Trophoblast cell (in vitro differentiated cells and primary cell): Measurements from ENCODE around the gene SCD5.
A peak's percentile ranks its signal among the peaks of the same experiment; 100 is the strongest.

Experiments used
- DNase-seq, 2 donors: peaks; one replicate each; pipeline ENCODE4 v3.0.0-alpha.2; 2016
- H2AFZ ChIP-seq: 2 replicates; pipeline ENCODE4 v1.6.1; 2013; ENCODE audit warnings: low read length, moderate library complexity, mild to moderate bottlenecking; ENCODE audit not compliant: insufficient read depth, poor library complexity
- H2AK5ac ChIP-seq: 2 replicates; pipeline ENCODE4 v1.6.1; 2013; ENCODE audit warnings: mild to moderate bottlenecking, low read length
- H2BK120ac ChIP-seq: 2 replicates; pipeline ENCODE4 v1.6.1; 2013; ENCODE audit warnings: low read length, mild to moderate bottlenecking, moderate library complexity; ENCODE audit not compliant: insufficient read depth, poor library complexity
- H2BK12ac ChIP-seq: 2 replicates; pipeline ENCODE4 v1.6.1; 2013; ENCODE audit warnings: mild to moderate bottlenecking, low read length, moderate library complexity
- H2BK5ac ChIP-seq: 2 replicates; pipeline ENCODE4 v1.6.1; 2013; ENCODE audit warnings: low read length, low read depth, moderate library complexity, mild to moderate bottlenecking; ENCODE audit not compliant: poor library complexity
- H3K14ac ChIP-seq: 2 replicates; pipeline ENCODE4 v1.6.1; 2013; ENCODE audit warnings: mild to moderate bottlenecking, low read length
- H3K18ac ChIP-seq: 2 replicates; pipeline ENCODE4 v1.6.1; 2013; ENCODE audit warnings: mild to moderate bottlenecking, low read length
- H3K23ac ChIP-seq: 2 replicates; pipeline ENCODE4 v1.6.1; 2013; ENCODE audit warnings: low read length
- H3K27ac ChIP-seq: 2 replicates; pipeline ENCODE4 v1.5.1; 2013; ENCODE audit warnings: low read depth, mild to moderate bottlenecking, inconsistent platforms, low read length, moderate library complexity
- H3K27me3 ChIP-seq: 2 replicates; pipeline ENCODE4 v1.6.1; 2013; ENCODE audit warnings: inconsistent platforms, mild to moderate bottlenecking, low read length, moderate library complexity; ENCODE audit not compliant: insufficient read depth
- H3K36me3 ChIP-seq, 2 experiments: 1 replicate in 1 of 2; 2 replicates in 1 of 2; pipeline ENCODE4 v1.6.1; 2013; ENCODE audit warnings: low read length in 2 of 2, mild to moderate bottlenecking in 2 of 2, moderate library complexity in 1 of 2; ENCODE audit not compliant: insufficient read depth in 2 of 2, control insufficient read depth in 1 of 2
- H3K4ac ChIP-seq: 2 replicates; pipeline ENCODE4 v1.6.1; 2013; ENCODE audit warnings: low read depth, mild to moderate bottlenecking, low read length, moderate library complexity
- H3K4me1 ChIP-seq, 2 experiments: 1 replicate in 1 of 2; 2 replicates in 1 of 2; pipeline ENCODE4 v1.6.1; 2013; ENCODE audit warnings: low read length in 2 of 2, mild to moderate bottlenecking in 2 of 2, moderate library complexity in 1 of 2; ENCODE audit not compliant: insufficient read depth in 2 of 2, control insufficient read depth in 1 of 2
- H3K4me2 ChIP-seq: 2 replicates; pipeline ENCODE4 v1.6.1; 2013; ENCODE audit warnings: inconsistent platforms, mild to moderate bottlenecking, low read length, moderate library complexity
- H3K4me3 ChIP-seq: 2 replicates; pipeline ENCODE4 v1.5.1; 2013; ENCODE audit warnings: mild to moderate bottlenecking, low read depth, low read length, inconsistent platforms
- H3K79me1 ChIP-seq: one replicate; pipeline ENCODE4 v1.6.1; 2013; ENCODE audit warnings: low read length
- H3K79me2 ChIP-seq: 2 replicates; pipeline ENCODE4 v1.6.1; 2013; ENCODE audit warnings: low read length, mild to moderate bottlenecking; ENCODE audit not compliant: control insufficient read depth, insufficient read depth, poor library complexity
- H3K9ac ChIP-seq: 2 replicates; pipeline ENCODE4 v1.6.1; 2013; ENCODE audit warnings: mild to moderate bottlenecking, low read length
- H3K9me3 ChIP-seq: 2 replicates; pipeline ENCODE4 v1.6.1; 2013; ENCODE audit warnings: low read depth, mild to moderate bottlenecking, control low read depth, inconsistent platforms, low read length; ENCODE audit not compliant: insufficient read depth
- H4K12ac ChIP-seq: 2 replicates; pipeline ENCODE4 v1.6.1; 2013; ENCODE audit warnings: low read depth, mild to moderate bottlenecking, low read length, moderate library complexity
- H4K8ac ChIP-seq: 2 replicates; pipeline ENCODE4 v1.6.1; 2013; ENCODE audit warnings: low read depth, mild to moderate bottlenecking, low read length, moderate library complexity
- H4K91ac ChIP-seq: one replicate; pipeline ENCODE4 v1.6.1; 2013; ENCODE audit warnings: low read depth, mild to moderate bottlenecking, low read length, moderate library complexity
- WGBS: extraction: QIAGEN DNeasy Blood & Tissue Kit; methylation state at CpG from one replicate; pipeline ENCODE4 v1.1.7; 2013; ENCODE audit warnings: missing lambda C conversion rate; ENCODE audit not compliant: insufficient read length, insufficient coverage; ENCODE audit errors: extremely low coverage; 5-methylcytosine and 5-hydroxymethylcytosine counted together

The SCD5 gene

GRCh38 chr4:82680834-82681233 lies 117.8 kb downstream of the SCD5 start:
- no peak overlapping the region for H3K4me3 ChIP-seq
- no peak overlapping the region for H3K4ac ChIP-seq
- H2BK120ac ChIP-seq = no peak overlapping the region
- H2BK5ac ChIP-seq = no peak overlapping the region
- H4K12ac ChIP-seq = no peak overlapping the region
- H2BK12ac ChIP-seq = no peak overlapping the region
- no peak overlapping the region for H3K18ac ChIP-seq
- H3K14ac ChIP-seq = no peak overlapping the region
- no peak overlapping the region for H2AFZ ChIP-seq
- no peaks in the 10 kb centered on the region for H3K9me3 ChIP-seq
- DNase-seq = no peak
- WGBS = no CpG with 5 or more reads among the region's 9 CpGs
- no peak overlapping the region for H3K23ac ChIP-seq
- no peak overlapping the region for H4K8ac ChIP-seq
- H3K79me2 ChIP-seq = no peaks in the 10 kb centered on the region
- H3K27ac ChIP-seq = no peak overlapping the region
- no peak overlapping the region for H3K4me2 ChIP-seq
- H2AK5ac ChIP-seq = no peak overlapping the region
- H3K36me3 ChIP-seq = no peaks in the 10 kb centered on the region
- H4K91ac ChIP-seq = no peak overlapping the region
- no peak overlapping the region for H3K9ac ChIP-seq
- H3K4me1 ChIP-seq = peaks cover 4 to 9% of the 10 kb centered on the region in 2 experiments
- H3K79me1 ChIP-seq = no peaks in the 10 kb centered on the region
- no peaks in the 10 kb centered on the region for H3K27me3 ChIP-seq

DNA sequence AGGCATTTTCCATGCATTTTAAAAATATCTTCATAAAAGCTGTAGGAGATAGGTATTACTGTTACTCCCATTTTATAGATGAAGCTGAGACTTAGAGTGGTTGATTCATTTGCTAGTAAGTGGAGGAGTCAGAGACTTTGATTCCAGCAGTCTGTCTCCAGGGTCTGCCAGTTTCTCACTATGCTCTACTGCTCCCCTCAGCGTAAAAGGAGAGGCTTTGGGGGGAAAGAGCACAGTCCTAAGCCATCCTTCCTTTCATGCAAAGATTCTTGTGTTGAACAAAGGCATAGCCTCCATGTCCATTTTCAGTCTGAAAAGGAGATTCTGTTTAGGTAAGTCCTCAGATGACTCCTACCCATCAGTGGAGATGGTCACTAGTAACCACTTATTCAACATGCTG lies 119.1 kb downstream of the SCD5 start:
- Histone ChIP-seq H3K18ac (no peak overlapping the region), H3K9me3 (no peaks in the 10 kb centered on the region), H3K4me1 (peaks cover 4 to 9% of the 10 kb centered on the region in 2 experiments), H3K14ac (no peak overlapping the region), H3K79me1 (no peaks in the 10 kb centered on the region), H2BK12ac (no peak overlapping the region), H2BK120ac (no peak overlapping the region), H3K4ac (no peak overlapping the region), H3K27me3 (no peaks in the 10 kb centered on the region), H3K4me2 (no peak overlapping the region), H3K4me3 (no peak overlapping the region), H2BK5ac (no peak overlapping the region), H3K27ac (no peak overlapping the region), H2AFZ (no peak overlapping the region), H3K36me3 (no peaks in the 10 kb centered on the region), H3K23ac (no peak overlapping the region), H3K79me2 (no peaks in the 10 kb centered on the region), H2AK5ac (no peak overlapping the region), H4K12ac (no peak overlapping the region), H4K8ac (no peak overlapping the region), H4K91ac (no peak overlapping the region), H3K9ac (no peak overlapping the region)
- no peak for DNase-seq
- WGBS = no CpG with 5 or more reads among the region's 1 CpG

DNA sequence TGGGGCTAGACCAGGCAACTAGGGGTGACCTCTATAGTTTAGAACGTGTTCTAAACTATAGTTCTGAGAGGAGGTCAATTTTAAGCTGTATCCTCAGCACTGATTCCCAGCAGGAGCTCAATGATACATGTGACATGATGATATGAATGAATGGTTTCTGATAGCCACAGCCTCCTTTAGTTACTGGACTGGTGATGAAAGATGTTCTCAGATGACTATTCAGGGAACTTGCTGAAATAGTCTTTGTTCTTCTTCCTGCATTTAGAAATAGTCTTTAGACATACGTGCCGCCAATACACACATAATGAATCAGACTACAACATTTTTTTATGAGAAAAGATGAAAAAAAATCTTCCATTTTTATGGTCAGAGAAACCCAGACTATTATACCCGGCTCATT lies 120.5 kb downstream of the SCD5 start:
- Histone ChIP-seq H3K23ac (no peak overlapping the region), H2BK120ac (no peak overlapping the region), H3K14ac (no peak overlapping the region), H3K79me2 (no peaks in the 10 kb centered on the region), H3K79me1 (no peaks in the 10 kb centered on the region), H2AK5ac (no peak overlapping the region), H4K8ac (no peak overlapping the region), H3K27me3 (no peaks in the 10 kb centered on the region), H3K27ac (no peak overlapping the region), H2BK5ac (no peak overlapping the region), H4K12ac (no peak overlapping the region), H3K9me3 (no peaks in the 10 kb centered on the region), H3K4me2 (no peak overlapping the region), H3K4me1 (peaks cover 4 to 9% of the 10 kb centered on the region in 2 experiments), H4K91ac (no peak overlapping the region), H3K18ac (no peak overlapping the region), H3K9ac (no peak overlapping the region), H2BK12ac (no peak overlapping the region), H3K4ac (no peak overlapping the region), H3K36me3 (no peaks in the 10 kb centered on the region), H2AFZ (no peak overlapping the region), H3K4me3 (no peak overlapping the region)
- WGBS = no CpG with 5 or more reads among the region's 4 CpGs
- no peak for DNase-seq

DNA sequence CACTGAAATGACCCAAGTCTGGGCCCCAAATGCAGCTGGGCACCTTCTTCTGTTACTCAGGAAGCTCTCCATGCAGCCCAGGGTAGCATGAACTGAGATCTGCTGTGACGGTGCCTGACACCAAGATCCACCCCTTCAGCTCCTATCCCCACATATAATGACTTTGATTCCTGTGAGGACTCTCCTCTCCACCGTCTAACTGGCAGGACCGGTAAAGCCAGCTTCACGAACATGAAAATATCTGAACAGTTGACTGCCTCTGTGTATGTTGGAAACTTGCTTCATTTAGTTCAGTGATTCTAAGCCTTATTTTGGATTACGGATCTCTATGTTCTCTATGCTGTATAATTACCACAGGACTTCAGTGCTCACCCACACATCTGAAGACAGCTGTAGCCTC lies 121.3 kb downstream of the SCD5 start:
- no peak overlapping the region for H2BK5ac ChIP-seq

More for the DNA sequence above, 121.3 kb downstream of the SCD5 start:
- Histone ChIP-seq H3K14ac (no peak overlapping the region), H3K4me2 (peak overlapping the region; percentile 26), H3K36me3 (no peaks in the 10 kb centered on the region), H2BK120ac (no peak overlapping the region), H2AK5ac (no peak overlapping the region), H4K8ac (no peak overlapping the region), H2BK12ac (no peak overlapping the region), H4K12ac (no peak overlapping the region), H3K23ac (no peak overlapping the region), H3K18ac (no peak overlapping the region), H3K4me3 (no peak overlapping the region), H3K27ac (no peak overlapping the region), H3K79me1 (no peaks in the 10 kb centered on the region), H2AFZ (no peak overlapping the region), H3K9me3 (no peaks in the 10 kb centered on the region), H3K79me2 (no peaks in the 10 kb centered on the region), H3K4me1 (peaks cover 4 to 9% of the 10 kb centered on the region in 2 experiments), H3K27me3 (no peaks in the 10 kb centered on the region), H3K9ac (no peak overlapping the region), H4K91ac (no peak overlapping the region), H3K4ac (no peak overlapping the region)
- peak; percentile 46 to 78 for DNase-seq
- WGBS = no CpG with 5 or more reads among the region's 5 CpGs
